ENCODE results near the gene AFF1. TPM values are rescaled to one million over a fixed set of nuclear protein-coding genes. Genes with fewer than 3 reads are reported as not detected.

The AFF1 gene
- total and polyA plus RNA-seq, 2 experiments from 2014 or later = 9.4 to 13.8 TPM

- no peak overlapping the region for H3K4me2 ChIP-seq (ENCODE audit: unreplicated experiment)
- no peaks in the 10 kb centered on the region for H3K27me3 ChIP-seq (replicated peaks; ENCODE audit: insufficient read depth)
- no peak overlapping the region for H3K4me3 ChIP-seq
- TF ChIP-seq EZH2 (IDR thresholded peaks at IDR 0.05; ENCODE audit: insufficient read depth, poor library complexity, severe bottlenecking) (no peak), EZH2phosphoT487 (IDR thresholded peaks at IDR 0.05; ENCODE audit: insufficient read depth, low read depth) (no peak)
- no peaks in the 10 kb centered on the region; the same call in 1 of the 2 replicates for H3K36me3 ChIP-seq (ENCODE audit: low read depth)
- H3K4me1 ChIP-seq (ENCODE audit: insufficient read depth) = peaks cover 24% of the 10 kb centered on the region
- H3K27ac ChIP-seq = no peak overlapping the region
- H3K79me2 ChIP-seq (ENCODE audit: insufficient read depth) = 0 out of 2 replicates have a peak, but pooled peaks cover 13% of the 10 kb centered on the region
- no peaks in the 10 kb centered on the region for H3K9me2 ChIP-seq (ENCODE audit: insufficient read depth)
- H2AFZ ChIP-seq = no peak overlapping the region
- no peaks in the 10 kb centered on the region for H3K9me3 ChIP-seq (ENCODE audit: low read depth)
- H4K20me1 ChIP-seq (ENCODE audit: insufficient read depth) = no peaks in the 10 kb centered on the region
- in situ Hi-C loops (cut with MboI) = no loop called here
- no peak overlapping the region for H3K9ac ChIP-seq
- H3F3A ChIP-seq (ENCODE audit: insufficient read depth) = peaks cover 19% of the 10 kb centered on the region
- no peak for DNase-seq
These were observed 21.2 kb downstream of the AFF1 start for GRCh38 chr4:86955888-86956451.

- Histone ChIP-seq H3K27me3 (replicated peaks; ENCODE audit: insufficient read depth) (no peaks in the 10 kb centered on the region), H3K9me2 (ENCODE audit: insufficient read depth) (no peaks in the 10 kb centered on the region), H2AFZ (no peak overlapping the region), H4K20me1 (ENCODE audit: insufficient read depth) (no peaks in the 10 kb centered on the region), H3K4me2 (ENCODE audit: unreplicated experiment) (peak overlapping the region; percentile 20), H3K4me3 (peak overlapping the region; percentile 33; the same call in 1 of the 2 replicates), H3K36me3 (ENCODE audit: low read depth) (no peaks in the 10 kb centered on the region; the same call in 1 of the 2 replicates), H3K79me2 (ENCODE audit: insufficient read depth) (0 out of 2 replicates have a peak, but pooled peaks cover 13% of the 10 kb centered on the region), H3F3A (ENCODE audit: insufficient read depth) (peaks cover 23% of the 10 kb centered on the region), H3K9me3 (ENCODE audit: low read depth) (no peaks in the 10 kb centered on the region), H3K4me1 (ENCODE audit: insufficient read depth) (peaks cover 36% of the 10 kb centered on the region), H3K27ac (0 out of 2 replicates have a peak overlapping the region, but pooled peaks have one; percentile 2), H3K9ac (no peak overlapping the region)
- no peak for TF ChIP-seq EZH2phosphoT487 (IDR thresholded peaks at IDR 0.05; ENCODE audit: insufficient read depth, low read depth)
- TF ChIP-seq EZH2 (IDR thresholded peaks at IDR 0.05; ENCODE audit: insufficient read depth, poor library complexity, severe bottlenecking) = no peak
- in situ Hi-C loops (cut with MboI) = no loop called here
- 100% methylated on average over 1 of the region's 1 CpG for WGBS, 2 experiments (ENCODE audit: low coverage in 1 of 2, low lambda C conversion rate in 2 of 2, missing lambda C conversion rate in 2 of 2)
- peak; percentile 74 for DNase-seq
These were observed 22.4 kb downstream of the AFF1 start for GRCh38 chr4:86957215-86957614.

DNA sequence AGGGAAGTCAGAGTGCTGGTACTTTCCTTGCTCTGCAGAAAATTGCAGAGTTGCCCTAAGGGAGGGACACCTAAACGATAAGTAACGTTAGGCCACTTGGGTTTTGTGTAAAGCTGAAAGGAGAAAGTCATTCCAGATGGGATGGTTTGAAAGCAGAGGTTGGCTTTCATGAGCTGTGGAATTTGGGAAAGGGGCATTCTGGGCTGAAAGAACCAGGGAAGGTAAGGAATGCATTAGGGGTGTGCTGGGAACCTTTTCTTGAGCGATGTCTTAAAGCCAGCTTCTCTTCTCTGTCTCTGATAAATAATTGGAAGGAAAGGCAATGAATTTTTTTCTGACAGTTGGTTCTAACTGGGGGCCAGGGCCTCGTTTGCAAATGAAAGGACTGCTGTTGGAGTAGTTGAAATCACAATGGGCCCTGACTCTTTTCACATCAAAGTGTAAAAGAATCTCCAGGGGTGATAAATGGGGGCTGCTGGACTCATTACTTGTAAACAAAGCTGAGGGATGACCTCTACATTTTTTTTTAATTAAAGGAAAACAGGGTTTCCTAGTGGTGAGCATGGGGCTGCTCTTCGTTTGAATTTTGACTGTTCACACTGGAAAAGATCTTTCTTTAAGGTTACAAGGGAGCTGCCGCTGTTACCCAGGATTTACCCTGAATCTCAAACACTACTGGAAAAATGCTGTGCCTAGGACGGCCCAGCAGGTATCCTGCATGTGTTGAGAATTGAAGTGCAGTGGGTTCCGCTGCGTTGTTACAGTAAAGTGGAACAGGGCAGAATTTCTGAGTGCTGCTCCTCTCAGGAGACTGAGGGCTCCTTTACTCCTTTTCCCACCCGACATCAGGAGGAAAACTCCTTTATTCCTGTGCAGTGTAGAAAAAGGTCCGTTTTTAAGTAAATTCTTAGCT, 25.0 kb downstream of the AFF1 start:
- H3K4me1 ChIP-seq (ENCODE audit: insufficient read depth) = peaks cover 36% of the 10 kb centered on the region
- H4K20me1 ChIP-seq (ENCODE audit: insufficient read depth) = no peaks in the 10 kb centered on the region
- DNase-seq = no peak
- H3K9ac ChIP-seq = no peak overlapping the region
- TF ChIP-seq EZH2phosphoT487 (IDR thresholded peaks at IDR 0.05; ENCODE audit: insufficient read depth, low read depth) = no peak
- H2AFZ ChIP-seq = no peak overlapping the region
- H3K9me3 ChIP-seq (ENCODE audit: low read depth) = no peaks in the 10 kb centered on the region
- H3K27me3 ChIP-seq (replicated peaks; ENCODE audit: insufficient read depth) = no peaks in the 10 kb centered on the region
- H3F3A ChIP-seq (ENCODE audit: insufficient read depth) = peaks cover 23% of the 10 kb centered on the region
- H3K4me2 ChIP-seq (ENCODE audit: unreplicated experiment) = peak overlapping the region; percentile 23
- no peaks in the 10 kb centered on the region for H3K9me2 ChIP-seq (ENCODE audit: insufficient read depth)
- H3K4me3 ChIP-seq = no peak overlapping the region
- in situ Hi-C loops (cut with MboI) = no loop called here
- no peak overlapping the region for H3K27ac ChIP-seq
- no peaks in the 10 kb centered on the region; the same call in 1 of the 2 replicates for H3K36me3 ChIP-seq (ENCODE audit: low read depth)
- 88% methylated on average over 11 of the region's 11 CpGs for WGBS, 2 experiments (ENCODE audit: low coverage in 1 of 2, low lambda C conversion rate in 2 of 2, missing lambda C conversion rate in 2 of 2)
- 0 out of 2 replicates have a peak, but pooled peaks cover 13% of the 10 kb centered on the region for H3K79me2 ChIP-seq (ENCODE audit: insufficient read depth)

- H3K79me2 ChIP-seq (ENCODE audit: insufficient read depth) = 0 out of 2 replicates have a peak, but pooled peaks cover 6% of the 10 kb centered on the region
- no peak overlapping the region for H3K27ac ChIP-seq
- H3K9me2 ChIP-seq (ENCODE audit: insufficient read depth) = no peaks in the 10 kb centered on the region
- H3K4me1 ChIP-seq (ENCODE audit: insufficient read depth) = peaks cover 36% of the 10 kb centered on the region
- no peaks in the 10 kb centered on the region for H3K27me3 ChIP-seq (replicated peaks; ENCODE audit: insufficient read depth)
- H3K9ac ChIP-seq = no peak overlapping the region
- DNase-seq = peak; percentile 19
- no peaks in the 10 kb centered on the region for H4K20me1 ChIP-seq (ENCODE audit: insufficient read depth)
- H3K9me3 ChIP-seq (ENCODE audit: low read depth) = no peaks in the 10 kb centered on the region
- in situ Hi-C loops (cut with MboI) = no loop called here
- peak overlapping the region; percentile 23 for H3K4me2 ChIP-seq (ENCODE audit: unreplicated experiment)
- WGBS, 2 experiments (ENCODE audit: low coverage in 1 of 2, low lambda C conversion rate in 2 of 2, missing lambda C conversion rate in 2 of 2) = 40 to 47% methylated on average over 2 of the region's 2 CpGs
- peaks cover 23% of the 10 kb centered on the region for H3F3A ChIP-seq (ENCODE audit: insufficient read depth)
- no peak for TF ChIP-seq EZH2 (IDR thresholded peaks at IDR 0.05; ENCODE audit: insufficient read depth, poor library complexity, severe bottlenecking)
- no peak for TF ChIP-seq EZH2phosphoT487 (IDR thresholded peaks at IDR 0.05; ENCODE audit: insufficient read depth, low read depth)
- H3K36me3 ChIP-seq (ENCODE audit: low read depth) = no peaks in the 10 kb centered on the region
- no peak overlapping the region for H2AFZ ChIP-seq
- H3K4me3 ChIP-seq = no peak overlapping the region
These were observed 25.7 kb downstream of the AFF1 start for GRCh38 chr4:86960557-86960961.

Data from GM23248 (cell line).